Activated T-helper 9 cell treated with anti-CD3 and anti-CD28 coated beads, Interleukin-2, amount 50 U/mL, for 16 hours (primary cell): Measurements from ENCODE around the gene CIPC.

ENCODE experiments used
- DNase-seq: peaks from one replicate; pipeline ENCODE4 v3.0.0-alpha.2; 2020; ENCODE audit warnings: low read depth

The CIPC gene

GRCh38 chr14:77153802-77154201 lies 55.7 kb downstream of the CIPC start:
- DNase-seq = no peak

- no peak for DNase-seq
Observed at GRCh38 chr14:77154421-77154820, 56.4 kb downstream of the CIPC start.

- DNase-seq = no peak
Observed at GRCh38 chr14:77155083-77155482, 57.0 kb downstream of the CIPC start.

- DNase-seq = no peak
Observed at GRCh38 chr14:77157740-77158139, 59.7 kb downstream of the CIPC start.

- DNase-seq = no peak
Observed at GRCh38 chr14:77158175-77158881, 60.3 kb downstream of the CIPC start.

GRCh38 chr14:77158882-77159255 lies 60.8 kb downstream of the CIPC start:
- DNase-seq = no peak

- DNase-seq = no peak
Observed at GRCh38 chr14:77161011-77161410, 63.0 kb downstream of the CIPC start.
